Measurements from ENCODE around the gene KIF23. TPM values are rescaled to one million over a fixed set of nuclear protein-coding genes. Genes with fewer than 3 reads are reported as not detected.

KIF23 gene
- total and polyA plus RNA-seq, 2 experiments from 2014 or later: 52.9 to 103 TPM

GRCh38 chr15:69412701-69413100 is 1.4 kb upstream of the KIF23 start (continued):
- TF ChIP-seq ZNF462 (CRISPR knock-in tag; IDR thresholded peaks at IDR 0.05) (no peak), ETS1 (IDR thresholded peaks at IDR 0.05) (no peak), JUNB (IDR thresholded peaks at IDR 0.05; ENCODE audit: unreplicated experiment) (no peak)

- ATAC-seq: peak; percentile 72
- H3K9me2 ChIP-seq (ENCODE audit: insufficient read depth): no peaks in the 10 kb centered on the region
- H3K27ac Mint-ChIP-seq: peak overlapping the region; percentile 91
- H3K4me1 Mint-ChIP-seq: peaks cover 7% of the 10 kb centered on the region; the same call in 2 of the 3 replicates
- no peaks in the 10 kb centered on the region for H3K9me3 Mint-ChIP-seq
- H3K4me3 ChIP-seq: peak overlapping the region; percentile 62
- no peaks in the 10 kb centered on the region for H3K27me3 ChIP-seq (ENCODE audit: insufficient read depth)
- H3K79me2 ChIP-seq (replicated peaks; ENCODE audit: insufficient read depth): peaks cover 51% of the 10 kb centered on the region
- no peaks in the 10 kb centered on the region for H3K27me3 Mint-ChIP-seq (ENCODE audit: insufficient read depth, low read depth, poor library complexity)
- peaks cover 4% of the 10 kb centered on the region; the same call in 1 of the 2 replicates for H3K4me1 ChIP-seq (ENCODE audit: insufficient read depth)
- no peaks in the 10 kb centered on the region for H3F3A ChIP-seq (replicated peaks; ENCODE audit: low read depth)
- H4K20me1 ChIP-seq (replicated peaks; ENCODE audit: insufficient read depth): peaks cover 15% of the 10 kb centered on the region
- H2AFZ ChIP-seq: 0 out of 2 replicates have a peak overlapping the region, but pooled peaks have one; percentile 7
- DNase-seq (ENCODE audit: low spot score): peak; percentile 75
- H3K4me3 Mint-ChIP-seq: peak overlapping the region; percentile 92
- H3K36me3 ChIP-seq (ENCODE audit: insufficient read depth): peaks cover 28% of the 10 kb centered on the region
- H3K4me2 ChIP-seq: peak overlapping the region; percentile 81
- TF ChIP-seq ZNF114 (CRISPR knock-in tag; IDR thresholded peaks at IDR 0.05) (no peak), JUNB (IDR thresholded peaks at IDR 0.05; ENCODE audit: unreplicated experiment) (no peak), ZNF331 (CRISPR knock-in tag; IDR thresholded peaks at IDR 0.05; ENCODE audit: low read depth) (no peak), ETS1 (IDR thresholded peaks at IDR 0.05) (no peak), ZNF462 (CRISPR knock-in tag; IDR thresholded peaks at IDR 0.05) (no peak), NANOG (IDR thresholded peaks at IDR 0.05; ENCODE audit: borderline replicate concordance) (no peak)
- peaks cover 34% of the 10 kb centered on the region for H3K36me3 Mint-ChIP-seq (ENCODE audit: low read depth)
- peak overlapping the region; percentile 82 for H3K27ac ChIP-seq (ENCODE audit: low read depth)
These were observed 585 bp downstream of the KIF23 start for GRCh38 chr15:69414701-69415167.

Data from GM23338 (cell line).